HG02973 (cell line): ENCODE results near the gene HMGN4.
"Not testable (repeated sequence)": the region's sequence is repeated elsewhere in the genome, so short reads cannot be mapped to it uniquely, and the experiment has no call there.

Source experiments
- ATAC-seq: cut with Tn5 transposase; IDR thresholded peaks from one replicate; pipeline ENCODE4 v1.9.1; 2021; ENCODE audit warnings: moderate library complexity; ENCODE audit not compliant: unreplicated experiment

The HMGN4 gene

GRCh38 chr6:26537846-26538571 is at the start of gene HMGN4:
TSS of gene HMGN4 (plus strand) at chr6:26538366. CDS start at chr6:26545207, 6,841 bp downstream.
- peak; percentile 55 for ATAC-seq

- ATAC-seq, result no peak
Observed at GRCh38 chr6:26489996-26490964, 47.9 kb upstream of the HMGN4 start.

- no peak for ATAC-seq
Observed at GRCh38 chr6:26491604-26492003, 46.6 kb upstream of the HMGN4 start.

- ATAC-seq, result no peak
Observed at GRCh38 chr6:26493258-26493657, 44.9 kb upstream of the HMGN4 start.

- ATAC-seq, result no peak
Observed at GRCh38 chr6:26494117-26494516, 44.0 kb upstream of the HMGN4 start.

GRCh38 chr6:26495281-26495680 is 42.9 kb upstream of the HMGN4 start:
- ATAC-seq, result no peak

GRCh38 chr6:26497610-26498009 is 40.6 kb upstream of the HMGN4 start:
- no peak for ATAC-seq

GRCh38 chr6:26500102-26500501 is 38.1 kb upstream of the HMGN4 start, which contains the start of gene BTN1A1:
TSS of gene BTN1A1 (plus strand) at chr6:26500303. CDS start at chr6:26501287, 984 bp downstream.
- ATAC-seq, result no peak

- no peak for ATAC-seq
Observed at GRCh38 chr6:26501482-26501986, 36.6 kb upstream of the HMGN4 start.

GRCh38 chr6:26502165-26502564 is 36.0 kb upstream of the HMGN4 start:
- ATAC-seq, result no peak

- no peak for ATAC-seq
Observed at GRCh38 chr6:26502626-26503025, 35.5 kb upstream of the HMGN4 start.

- ATAC-seq, result no peak
Observed at GRCh38 chr6:26507658-26508057, 30.5 kb upstream of the HMGN4 start.

GRCh38 chr6:26511033-26511432 is 27.1 kb upstream of the HMGN4 start:
- not testable (repeated sequence) for ATAC-seq

- ATAC-seq, result no peak
Observed at GRCh38 chr6:26514984-26515383, 23.2 kb upstream of the HMGN4 start.

- ATAC-seq, result no peak
Observed at GRCh38 chr6:26516481-26517427, 21.4 kb upstream of the HMGN4 start.

- ATAC-seq, result no peak
Observed at GRCh38 chr6:26519359-26519758, 18.8 kb upstream of the HMGN4 start.

GRCh38 chr6:26520237-26520849 is 17.8 kb upstream of the HMGN4 start:
- peak; percentile 27 for ATAC-seq

GRCh38 chr6:26520850-26521599 is 17.1 kb upstream of the HMGN4 start:
- ATAC-seq, result peak; percentile 65
